GM21529 (cell line): ENCODE results near the gene PDIA5.
A peak's percentile ranks its signal among the peaks of the same experiment; 100 is the strongest.

ENCODE experiments used
- ATAC-seq: cut with Tn5 transposase; IDR thresholded peaks from one replicate; pipeline ENCODE4 v1.9.1; 2021; ENCODE audit not compliant: unreplicated experiment

The PDIA5 gene

DNA sequence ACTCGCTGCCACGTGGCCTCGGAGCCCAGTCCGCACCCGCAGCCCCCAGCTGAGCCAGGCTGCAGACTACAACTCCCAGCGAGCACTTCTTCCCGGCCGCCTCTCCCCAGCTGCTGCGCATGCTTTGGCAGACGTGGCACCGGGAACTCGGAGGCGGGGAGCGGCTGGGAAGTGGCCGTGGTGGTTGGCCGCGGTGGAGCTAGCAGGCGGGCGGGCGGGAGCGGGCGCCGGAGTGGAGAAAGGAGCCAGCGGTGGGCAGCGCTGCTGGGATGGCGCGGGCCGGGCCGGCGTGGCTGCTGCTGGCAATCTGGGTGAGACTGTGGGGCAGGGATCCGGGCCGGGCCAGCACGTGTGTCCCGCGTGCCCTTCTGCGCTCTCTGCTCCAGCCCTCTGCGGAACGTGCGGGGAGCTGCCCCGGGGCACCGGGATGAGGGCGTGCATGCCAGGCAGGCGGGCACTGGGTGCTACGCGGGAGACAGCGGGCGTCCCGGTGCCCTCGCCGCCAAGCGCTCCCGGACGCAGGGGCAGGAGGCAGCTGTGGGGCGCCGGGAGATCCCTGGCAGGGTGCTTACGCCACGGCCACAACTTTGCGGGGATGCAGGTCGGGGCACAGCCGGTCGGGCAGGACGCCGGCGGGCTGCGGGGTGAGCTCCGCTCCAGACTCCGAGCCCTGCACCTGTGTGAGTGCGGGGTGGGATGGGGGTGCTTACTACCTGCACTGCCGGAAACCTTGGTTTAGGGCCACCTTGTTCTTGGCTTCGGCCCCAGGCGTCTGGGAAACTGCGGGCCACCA lies at the start of gene PDIA5:
Gene PDIA5 (plus strand): TSS at position 130 of the 793 bp plus-strand sequence. CDS start 140 bp downstream, at position 270.
- peak; percentile 87 for ATAC-seq

DNA sequence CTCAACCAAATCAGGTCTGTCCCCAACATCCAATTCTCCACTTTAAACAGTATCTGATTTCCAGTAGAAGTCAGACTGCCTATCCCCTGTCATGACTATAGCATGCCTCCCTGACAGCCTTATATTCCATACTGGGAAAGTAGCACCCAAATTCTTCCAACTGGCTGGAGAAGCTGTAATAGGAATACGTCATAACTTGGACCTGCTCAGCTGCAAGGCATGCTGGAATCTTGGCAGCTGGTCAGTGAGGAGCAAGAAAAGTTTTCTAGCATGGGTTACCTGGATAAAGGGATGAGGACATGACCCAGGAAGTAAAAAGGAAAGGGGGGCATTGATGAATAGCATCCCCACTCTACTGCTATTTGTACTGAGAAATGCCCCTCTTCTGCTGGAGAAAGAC lies 48.1 kb upstream of the PDIA5 start:
- ATAC-seq: no peak

- no peak for ATAC-seq
Measured at GRCh38 chr3:123019161-123019560, 47.7 kb upstream of the PDIA5 start.

DNA sequence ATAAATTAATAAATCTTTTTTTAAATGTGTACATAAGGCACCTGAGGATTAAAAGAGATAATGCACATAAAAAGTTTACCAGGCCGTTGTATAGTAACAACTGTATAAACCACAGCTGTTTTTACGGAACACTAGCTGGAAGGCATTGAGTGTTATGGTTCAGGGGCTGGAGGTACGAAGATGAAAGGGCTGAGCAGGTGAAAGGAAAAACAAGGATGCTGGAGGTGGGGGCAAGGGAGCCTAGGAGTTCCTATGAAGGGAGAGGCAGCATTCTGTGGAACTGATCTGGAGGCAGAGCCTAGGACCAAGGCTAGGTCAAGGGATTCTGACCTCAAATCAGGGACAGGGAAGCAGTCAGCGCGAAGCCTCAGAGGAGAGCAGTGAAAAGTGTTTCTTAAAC lies 47.2 kb upstream of the PDIA5 start:
- no peak for ATAC-seq

- ATAC-seq: no peak
Measured at GRCh38 chr3:123020709-123021108, 46.1 kb upstream of the PDIA5 start.

- no peak for ATAC-seq
Measured at GRCh38 chr3:123021388-123021787, 45.4 kb upstream of the PDIA5 start.

- no peak for ATAC-seq
Measured at GRCh38 chr3:123021996-123022510, 44.8 kb upstream of the PDIA5 start.

DNA sequence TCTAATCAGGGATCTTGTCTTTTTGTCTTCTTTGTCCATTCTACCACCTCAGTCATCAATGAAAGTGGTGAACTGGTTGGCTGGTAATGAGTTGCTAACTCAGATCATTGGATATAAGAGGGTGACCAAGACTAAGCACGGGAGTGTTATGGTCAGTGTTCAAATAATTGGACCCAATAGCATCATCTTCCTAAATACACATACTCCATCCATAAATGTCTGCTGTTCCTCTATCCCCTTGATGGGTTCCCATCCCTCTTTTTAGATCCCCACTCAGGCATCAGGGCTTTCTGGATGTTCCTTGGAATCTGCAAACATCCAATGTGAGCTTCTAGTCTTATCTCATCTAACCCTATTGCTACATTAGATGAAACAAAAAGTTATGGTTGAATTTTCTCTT lies 42.8 kb upstream of the PDIA5 start:
- no peak for ATAC-seq

DNA sequence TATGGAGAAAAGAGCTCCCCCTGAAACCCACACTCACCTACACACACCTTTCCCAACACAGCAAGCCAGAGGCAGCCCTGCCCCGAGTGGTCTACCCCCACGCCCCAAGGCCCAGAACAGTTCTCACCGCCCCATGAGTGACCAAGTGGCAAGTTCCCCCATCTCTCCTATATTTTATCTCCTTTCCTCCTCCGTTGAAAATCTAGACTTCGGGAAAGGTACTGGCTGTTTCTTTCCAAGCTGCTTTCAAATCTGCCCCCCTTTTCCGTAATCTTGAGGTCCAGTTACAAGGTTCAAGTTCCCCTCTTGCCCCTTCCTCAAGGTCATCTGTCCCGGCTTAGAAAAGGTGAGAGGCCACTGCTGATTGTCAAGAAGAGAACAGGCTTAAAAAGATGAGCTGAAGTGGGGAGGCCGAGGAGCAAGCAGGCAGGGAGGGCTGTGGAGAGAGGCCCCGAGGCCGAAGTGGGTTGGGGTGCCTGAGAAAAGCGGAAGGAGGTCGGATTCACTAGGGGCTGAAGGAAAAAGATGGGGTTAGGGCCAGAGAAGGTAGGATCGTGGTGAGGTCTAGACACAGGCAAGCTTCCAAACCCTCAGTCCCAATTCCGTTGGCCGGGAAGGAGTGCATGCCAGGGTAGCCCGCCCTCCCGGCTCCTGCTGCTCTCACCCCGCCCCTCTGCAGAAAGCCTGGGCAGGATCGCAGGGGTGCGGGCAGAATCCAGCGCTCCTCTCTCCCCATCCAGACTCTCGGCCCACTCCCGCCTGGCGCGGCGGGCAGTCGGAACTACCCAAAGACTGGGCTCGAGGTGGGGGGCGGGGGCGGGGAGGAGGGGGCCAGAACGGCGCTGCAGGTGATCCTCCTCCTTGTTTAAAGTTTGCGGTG lies 40.9 kb upstream of the PDIA5 start:
- ATAC-seq: no peak

DNA sequence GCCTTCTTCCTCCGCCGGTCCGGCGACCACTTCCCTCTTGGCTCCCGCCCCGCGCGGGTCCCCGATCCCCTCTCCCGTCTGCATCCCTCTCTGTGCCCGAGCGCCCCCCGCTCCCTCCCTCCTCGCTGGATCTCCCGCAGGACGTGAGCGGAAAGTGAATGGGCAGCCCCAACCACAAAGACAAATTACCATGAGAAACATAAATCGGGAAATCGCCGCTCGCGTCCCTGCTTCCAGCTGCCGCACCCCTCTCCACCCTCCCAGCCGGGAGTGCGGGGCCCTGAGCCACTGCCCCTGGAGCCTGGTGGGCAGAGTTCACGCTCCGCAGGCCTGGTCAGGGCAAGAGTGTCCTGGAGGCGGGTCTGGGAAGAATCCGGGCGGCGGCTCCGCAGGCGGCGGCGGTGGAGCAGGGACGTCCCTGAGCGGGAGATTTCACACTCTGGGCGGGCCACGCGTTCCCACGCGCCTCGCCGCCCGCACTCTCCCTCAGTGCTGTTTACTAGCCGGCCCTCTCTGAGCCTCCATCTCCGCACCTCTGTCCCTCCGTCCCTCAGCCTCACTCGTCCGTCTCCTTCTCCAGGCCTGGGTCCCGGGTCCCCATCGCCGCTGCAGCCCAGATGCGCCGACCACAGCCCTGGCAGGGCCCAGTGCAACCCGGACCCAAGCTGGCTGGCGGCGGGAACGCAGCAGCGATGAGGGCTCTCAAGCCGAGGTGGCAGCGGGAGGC lies 40.1 kb upstream of the PDIA5 start:
- ATAC-seq: no peak

- no peak for ATAC-seq
Measured at GRCh38 chr3:123027292-123028232, 39.3 kb upstream of the PDIA5 start, which contains the start of gene SEMA5B. SEMA5B (minus strand) TSS chr3:123027763; CDS start chr3:122961263, 66,500 bp downstream.

- no peak for ATAC-seq
Measured at GRCh38 chr3:123028233-123028828, 38.5 kb upstream of the PDIA5 start.

DNA sequence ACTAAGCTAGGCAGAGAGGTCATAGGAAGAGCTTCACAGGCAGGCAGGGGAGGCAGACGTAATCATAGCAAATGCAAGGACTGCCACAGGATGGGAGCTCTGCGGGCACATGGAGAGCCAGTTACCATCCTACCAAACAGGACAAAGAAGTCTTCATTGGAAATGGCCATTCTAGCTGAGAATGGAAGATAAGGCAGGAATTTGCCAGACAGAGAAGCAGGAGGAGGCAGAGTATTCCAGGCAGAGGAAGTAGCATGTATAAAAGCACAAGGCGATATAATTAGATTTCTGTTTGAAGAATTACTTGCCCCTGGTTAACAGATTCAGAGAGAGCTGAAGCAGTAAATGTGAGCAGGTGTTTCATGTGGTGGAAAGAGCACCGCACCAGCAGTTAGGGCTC lies 35.8 kb upstream of the PDIA5 start:
- no peak for ATAC-seq

DNA sequence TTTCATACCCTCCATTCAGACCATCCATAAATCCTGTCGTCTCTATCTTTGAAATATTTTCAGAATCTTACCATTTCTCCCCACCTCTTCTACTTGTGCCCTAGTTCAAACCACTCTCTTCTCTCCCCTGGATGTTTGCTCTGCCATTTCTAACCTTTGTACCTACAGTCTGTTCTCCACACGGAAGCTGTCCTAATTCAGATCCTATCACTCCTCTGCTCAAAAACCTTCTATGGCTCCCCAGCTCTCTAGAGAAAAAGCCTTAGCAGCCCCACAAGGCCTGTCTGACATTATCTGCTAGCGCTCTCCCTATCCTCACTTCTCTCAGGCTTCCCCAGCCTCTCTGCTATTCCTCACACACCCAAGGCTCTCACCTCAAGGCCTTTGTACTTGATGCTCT lies 34.8 kb upstream of the PDIA5 start:
- ATAC-seq: no peak

- ATAC-seq: no peak
Measured at GRCh38 chr3:123034120-123034519, 32.7 kb upstream of the PDIA5 start.

- no peak for ATAC-seq
Measured at GRCh38 chr3:123034996-123035395, 31.8 kb upstream of the PDIA5 start.

DNA sequence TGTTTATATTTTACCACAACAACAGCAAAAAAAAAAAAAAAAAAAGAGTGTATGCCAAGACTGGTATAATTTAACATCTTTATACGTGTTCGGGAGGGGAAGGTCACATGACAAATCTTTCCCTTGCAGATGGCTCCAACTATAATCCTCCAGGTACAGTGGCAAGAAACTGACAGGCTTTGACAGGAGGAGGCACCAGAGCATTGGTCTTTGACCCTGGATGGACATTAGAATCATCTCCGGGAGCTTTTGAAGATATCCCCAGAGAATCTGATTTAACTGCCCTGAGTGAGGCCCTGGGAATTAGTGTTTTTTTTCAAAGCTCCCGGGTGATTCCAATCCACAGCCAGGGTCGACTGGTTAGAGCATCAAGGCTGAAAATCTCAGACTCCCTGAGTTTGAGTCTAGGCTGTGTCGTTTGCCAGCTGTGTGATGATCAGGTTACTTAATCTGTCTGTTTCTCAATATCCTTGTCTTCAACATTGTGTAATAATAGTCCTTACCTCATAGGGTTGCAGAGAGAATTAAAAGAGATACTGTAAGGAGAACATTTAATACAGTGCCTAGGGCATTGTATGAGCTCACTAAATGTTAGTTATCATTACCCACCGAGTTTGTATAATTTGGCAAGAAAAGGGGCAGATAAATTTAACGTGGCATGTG lies 30.3 kb upstream of the PDIA5 start:
- no peak for ATAC-seq

- no peak for ATAC-seq
Measured at GRCh38 chr3:123037015-123037375, 29.8 kb upstream of the PDIA5 start.

- no peak for ATAC-seq
Measured at GRCh38 chr3:123038751-123039150, 28.1 kb upstream of the PDIA5 start.
